T-helper 1 cell (primary cell): ENCODE measurements around the gene CACNA2D1.
"Not testable (repeated sequence)": the region's sequence is repeated elsewhere in the genome, so short reads cannot be mapped to it uniquely, and the experiment has no call there.

Source experiments
- DNase-seq, 5 donors: peaks; one replicate each; pipeline ENCODE4 v3.0.0-alpha.2; 2012 to 2020

CACNA2D1 gene

DNA sequence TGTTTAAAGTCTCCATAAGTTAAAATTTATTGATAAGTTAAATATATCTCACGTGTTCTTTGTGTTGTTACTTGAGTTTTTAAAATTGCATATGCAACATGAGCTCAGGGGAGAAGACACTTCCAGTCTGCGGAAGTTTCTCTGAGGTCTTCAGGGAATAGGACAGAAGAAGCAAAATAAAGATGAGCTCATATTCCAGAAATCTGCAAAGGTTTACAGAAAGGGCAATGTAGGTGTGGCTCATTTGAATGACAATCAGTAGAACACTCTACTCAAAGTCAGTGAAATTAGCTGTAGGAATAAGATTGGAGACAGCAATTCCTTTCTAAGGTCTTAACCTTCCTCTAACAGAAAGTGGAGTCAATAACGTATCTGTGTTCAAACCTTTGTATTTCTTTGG lies 53.7 kb downstream of the CACNA2D1 start:
- no peak for DNase-seq

GRCh38 chr7:82388138-82388537 lies 55.4 kb downstream of the CACNA2D1 start:
- DNase-seq, result no peak

- DNase-seq, result not testable (repeated sequence)
These were observed 57.0 kb downstream of the CACNA2D1 start for GRCh38 chr7:82386571-82386970.

- DNase-seq, result no peak
These were observed 58.8 kb downstream of the CACNA2D1 start for GRCh38 chr7:82384779-82385178.

DNA sequence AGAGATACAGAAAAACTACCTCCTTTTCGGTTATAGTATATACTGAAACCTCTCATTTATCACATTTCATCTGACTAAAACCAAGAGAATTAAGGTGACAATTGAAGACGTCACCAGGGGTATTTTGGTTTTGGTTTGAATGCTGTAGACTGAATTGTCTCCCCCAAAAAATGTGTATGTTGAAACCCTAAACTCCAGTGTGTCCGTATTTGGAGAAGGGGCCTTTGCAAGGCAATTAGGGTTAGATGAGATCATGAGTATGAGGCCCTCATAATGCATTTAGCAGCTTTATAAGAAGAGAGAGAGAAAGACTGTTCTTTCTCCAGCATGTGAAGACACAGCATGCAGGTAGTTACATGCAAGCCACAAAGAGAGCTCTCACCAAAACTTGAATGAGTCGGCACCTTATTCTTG lies 59.5 kb downstream of the CACNA2D1 start:
- no peak for DNase-seq

GRCh38 chr7:82382276-82382675 lies 61.3 kb downstream of the CACNA2D1 start:
- DNase-seq, result no peak

GRCh38 chr7:82376739-82377138 lies 66.8 kb downstream of the CACNA2D1 start:
- no peak for DNase-seq

DNA sequence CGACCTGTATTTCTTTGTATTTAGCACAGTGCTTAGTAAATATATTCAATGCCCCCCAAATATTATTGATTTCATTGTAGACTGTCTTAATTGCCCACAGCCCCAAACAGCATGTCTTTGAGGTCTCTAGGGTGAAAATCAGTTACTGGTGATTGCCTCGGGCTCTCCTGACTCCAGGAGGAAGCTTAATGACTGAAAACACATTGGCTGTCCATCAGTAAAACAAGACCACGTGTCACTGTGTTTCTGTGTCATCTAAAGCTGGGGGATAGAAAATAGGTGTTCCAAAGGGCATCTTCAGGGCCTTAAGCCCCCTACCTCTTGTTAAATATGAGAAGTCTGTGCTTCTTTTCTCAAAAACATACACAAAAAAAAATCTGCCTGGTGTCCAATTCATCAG lies 67.9 kb downstream of the CACNA2D1 start:
- no peak for DNase-seq

DNA sequence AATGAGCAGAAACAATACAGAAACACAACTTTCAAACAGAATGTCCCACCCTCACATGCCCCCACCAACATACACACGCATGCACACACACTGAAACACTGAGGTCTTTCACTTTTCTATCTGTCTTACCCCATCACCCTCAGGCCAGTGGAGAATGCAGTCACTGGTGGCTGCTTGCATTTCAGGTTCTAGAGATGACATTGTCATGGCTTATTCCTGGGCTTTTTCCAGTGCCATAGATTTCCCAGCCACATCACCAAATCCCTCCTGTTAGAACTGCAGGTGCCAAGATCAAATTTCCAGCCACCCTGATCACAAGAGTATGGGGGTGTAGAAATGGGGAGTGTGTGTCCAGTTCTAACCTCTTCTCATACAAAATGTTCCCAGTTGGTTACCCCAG lies 68.4 kb downstream of the CACNA2D1 start:
- DNase-seq, result no peak

DNA sequence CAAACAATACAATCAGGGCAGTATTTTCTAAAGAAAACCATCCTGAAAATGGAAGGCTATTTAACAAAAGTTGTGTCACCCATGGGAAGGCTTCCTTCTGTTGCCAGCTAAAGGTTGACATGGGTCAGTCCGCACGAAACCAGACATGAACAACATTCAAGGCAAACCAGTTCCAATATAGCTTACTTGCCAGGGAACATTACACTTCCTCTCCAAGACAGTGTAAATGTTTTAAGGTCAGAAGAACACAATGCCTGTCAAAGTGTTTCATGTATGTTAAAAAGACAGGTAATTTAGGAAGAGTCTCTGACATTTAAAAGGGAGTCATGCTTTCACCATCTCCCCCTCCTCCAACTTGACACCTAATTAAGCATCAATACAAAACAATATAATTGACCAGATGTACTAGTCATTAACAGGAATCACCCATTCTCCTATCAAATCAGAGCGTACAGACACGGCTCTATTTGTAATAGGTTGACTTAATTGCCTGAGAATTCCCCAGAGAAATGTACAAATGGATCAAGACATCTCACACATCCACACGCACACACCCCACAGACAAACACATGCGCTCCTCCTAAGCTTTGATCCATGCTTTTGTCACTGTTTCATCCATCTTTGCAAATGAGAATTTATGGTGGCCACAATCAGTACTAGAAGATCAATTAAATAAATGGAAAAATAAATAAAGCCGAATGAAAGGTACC lies 69.5 kb downstream of the CACNA2D1 start:
- DNase-seq, result no peak

GRCh38 chr7:82364671-82365070 lies 78.9 kb downstream of the CACNA2D1 start:
- no peak for DNase-seq

- no peak for DNase-seq
These were observed 79.5 kb downstream of the CACNA2D1 start for GRCh38 chr7:82364048-82364447.

DNA sequence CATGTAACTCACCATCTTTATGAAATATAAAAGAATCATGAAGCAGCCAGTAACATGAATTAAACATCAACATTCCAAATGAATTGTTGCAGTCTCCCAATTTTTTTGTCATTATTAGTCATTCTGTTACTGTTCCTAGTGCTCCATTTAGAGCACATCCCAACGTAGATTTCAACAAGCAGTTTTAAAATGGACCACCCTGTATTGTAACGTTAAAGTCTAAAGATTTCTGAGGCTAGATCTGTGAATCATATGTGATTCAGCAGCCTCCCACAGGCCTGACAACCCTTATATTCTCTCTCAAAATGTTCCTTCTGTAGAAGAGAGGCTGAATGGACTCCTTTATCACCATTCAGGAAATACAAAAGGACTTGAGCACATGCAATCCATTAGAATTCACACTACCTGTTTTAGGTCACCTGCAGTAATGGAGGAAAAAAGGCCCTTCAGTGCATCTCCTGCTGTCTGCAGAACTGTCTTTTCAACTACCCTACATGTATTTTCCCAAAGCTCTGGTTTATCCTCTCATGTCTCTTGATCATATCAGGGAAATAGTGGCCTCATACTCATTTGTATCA lies 81.4 kb downstream of the CACNA2D1 start:
- no peak for DNase-seq

DNA sequence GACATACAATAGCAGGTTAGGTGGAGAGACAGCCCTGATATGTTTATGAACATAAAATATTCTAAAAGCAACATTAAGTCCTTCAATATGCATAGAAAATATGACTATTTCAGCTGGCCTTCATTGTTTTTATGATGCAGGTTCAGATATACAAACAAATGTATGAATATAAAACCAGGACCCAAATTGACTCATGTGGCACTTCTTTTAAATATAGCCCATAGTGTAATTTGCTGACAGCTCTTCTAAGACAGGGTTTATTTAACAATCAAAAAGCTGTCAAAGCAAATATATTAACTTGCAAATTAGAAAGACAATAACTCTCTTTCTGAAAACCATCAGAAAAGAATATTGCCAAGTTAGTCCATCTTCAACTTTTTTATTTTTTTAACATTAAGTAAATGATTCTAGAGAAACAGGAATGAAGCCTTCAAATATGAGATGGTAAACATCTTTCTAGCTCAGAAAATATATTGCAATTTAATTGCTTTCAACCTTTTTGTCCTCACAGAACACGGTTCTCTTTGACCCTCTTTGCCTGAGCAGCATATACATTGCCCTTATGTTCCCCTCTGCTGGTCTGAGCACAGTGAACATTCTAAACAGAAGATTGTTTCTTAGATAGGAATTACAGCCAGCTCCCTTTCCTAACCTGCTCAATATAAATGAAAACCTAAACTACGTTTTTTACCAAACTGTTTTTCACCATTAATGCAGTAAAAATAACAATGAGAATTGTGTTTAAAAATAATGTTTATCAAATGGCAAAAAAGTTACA lies 82.8 kb downstream of the CACNA2D1 start:
- no peak for DNase-seq

GRCh38 chr7:82359426-82359825 lies 84.2 kb downstream of the CACNA2D1 start:
- DNase-seq, result no peak

DNA sequence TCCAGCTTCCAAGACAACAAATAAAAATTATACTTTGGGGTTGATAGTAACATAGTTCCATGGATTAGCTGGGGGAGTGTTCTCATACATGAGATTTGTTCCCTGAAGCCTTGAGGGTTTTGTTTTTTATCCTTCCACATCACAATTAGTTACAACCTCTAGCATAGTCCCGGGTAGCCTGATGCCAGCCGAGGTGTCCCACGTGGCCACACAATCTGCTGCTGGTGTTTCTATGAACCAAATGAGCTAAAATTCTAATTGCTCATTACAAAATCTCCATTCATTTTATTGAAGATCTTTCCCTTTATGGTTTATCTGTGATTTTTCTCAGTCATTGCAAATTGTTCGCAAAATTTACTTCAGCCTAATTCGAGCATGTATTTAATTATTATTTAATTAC lies 84.7 kb downstream of the CACNA2D1 start:
- no peak for DNase-seq

DNA sequence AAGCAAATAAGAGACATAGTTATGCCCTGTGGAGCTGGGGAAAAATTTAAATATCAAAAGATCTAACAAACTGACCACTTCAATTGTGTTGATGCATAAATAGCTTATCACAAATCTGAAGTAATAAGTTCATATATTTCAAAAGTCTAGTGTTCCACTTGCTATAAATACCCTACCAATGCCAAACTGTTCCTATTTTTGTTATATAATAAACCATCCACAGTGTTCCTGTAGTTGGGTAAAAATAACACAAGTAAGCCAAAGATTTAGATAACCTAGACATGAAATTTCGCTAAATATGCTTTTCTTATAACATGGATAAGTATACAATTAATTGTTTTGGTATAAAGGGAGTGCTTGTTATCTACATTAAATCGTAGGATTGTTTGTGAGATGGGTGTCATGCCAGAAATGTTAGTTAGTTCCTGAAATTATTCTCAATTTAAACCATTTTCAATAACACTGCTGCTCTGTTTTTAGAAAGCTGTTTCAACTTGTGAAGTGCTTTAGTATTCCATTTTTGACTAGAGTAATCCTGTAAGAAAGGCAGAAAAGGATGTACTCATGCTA lies 85.5 kb downstream of the CACNA2D1 start:
- no peak for DNase-seq

GRCh38 chr7:82348251-82348650 lies 95.3 kb downstream of the CACNA2D1 start:
- no peak for DNase-seq

DNA sequence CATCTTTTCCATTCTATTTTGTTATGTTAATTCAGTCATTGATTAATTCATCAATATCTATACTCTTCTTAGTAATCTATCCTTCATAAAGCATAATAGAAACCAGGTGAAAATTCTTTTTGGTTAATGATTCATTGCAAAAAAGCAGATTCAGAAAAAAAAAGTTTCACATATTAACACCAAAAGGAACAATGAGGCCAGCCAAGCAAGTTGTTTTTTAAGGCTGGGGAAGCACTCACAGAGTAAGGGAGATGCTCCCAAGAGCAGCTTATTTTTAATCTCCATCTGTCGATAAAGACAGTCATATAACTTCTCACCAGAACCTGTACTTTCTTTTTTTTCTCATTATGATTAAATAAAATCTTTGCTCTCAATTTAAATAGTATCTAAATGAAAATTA lies 95.8 kb downstream of the CACNA2D1 start:
- no peak for DNase-seq

DNA sequence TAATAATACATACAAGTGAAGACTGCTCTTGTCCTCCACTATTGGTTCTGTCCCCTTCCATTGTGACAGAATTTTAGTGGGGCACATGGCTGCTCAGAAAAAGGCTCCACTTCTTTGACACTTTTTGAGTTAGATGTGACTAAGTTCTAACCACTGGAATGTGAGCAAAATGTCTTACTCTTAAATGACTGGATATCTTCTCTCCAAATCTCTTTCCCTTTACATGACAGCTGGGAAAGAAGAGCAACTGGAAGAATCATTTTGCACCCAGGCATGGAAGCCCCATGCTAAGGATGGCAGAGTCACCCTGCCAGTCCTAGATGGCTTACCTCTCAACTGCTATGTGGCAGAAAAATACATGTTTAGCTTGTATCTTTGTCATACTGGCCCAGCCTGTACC lies 97.7 kb downstream of the CACNA2D1 start:
- DNase-seq, result no peak

- DNase-seq, result no peak
These were observed 99.9 kb downstream of the CACNA2D1 start for GRCh38 chr7:82343716-82344115.

GRCh38 chr7:82339958-82340357 lies 103.6 kb downstream of the CACNA2D1 start:
- no peak for DNase-seq

- DNase-seq, result no peak
These were observed 107.7 kb downstream of the CACNA2D1 start for GRCh38 chr7:82335927-82336326.

DNA sequence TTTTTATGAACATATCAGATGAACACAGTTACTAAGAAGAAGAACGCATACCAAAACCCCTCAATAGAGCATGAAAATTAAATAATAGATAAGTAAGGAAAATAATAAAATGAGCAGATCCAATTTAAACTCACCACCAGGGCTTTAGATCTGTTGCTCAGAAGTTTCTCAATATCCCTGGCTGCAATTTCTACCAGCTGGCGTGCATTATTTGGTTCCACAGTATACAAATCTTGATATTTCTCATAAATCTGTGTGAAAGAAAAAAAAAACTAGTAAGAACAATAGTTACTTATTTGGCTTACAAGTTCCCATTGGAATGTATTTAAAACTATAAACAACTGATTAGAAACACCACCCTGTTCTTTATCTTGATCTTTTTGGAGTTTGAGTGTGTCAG lies 108.6 kb downstream of the CACNA2D1 start:
- DNase-seq, result no peak
